Lower leg skin (tissue), 3 donors: Measurements from ENCODE around the gene MMP2.

ENCODE experiments used
- CTCF ChIP-seq, 3 donors: fragments of 450-650 bp; IDR thresholded peaks; one replicate each; pipeline ENCODE4 v1.5.1; 2016; ENCODE audit warnings: antibody characterized with exemption in 3 of 3, mild to moderate bottlenecking in 3 of 3, moderate library complexity in 2 of 3
- POLR2A ChIP-seq, 2 donors: fragments of 450-650 bp; IDR thresholded peaks; one replicate each; pipeline ENCODE4 v1.6.1; 2016 to 2017; ENCODE audit warnings: antibody characterized with exemption in 2 of 2, mild to moderate bottlenecking in 1 of 2, moderate library complexity in 1 of 2

GRCh38 chr16:55488306-55488705 lies 9.3 kb downstream of the MMP2 start:
- no peak for TF ChIP-seq CTCF (IDR thresholded peaks at IDR 0.05)
- TF ChIP-seq POLR2A (IDR thresholded peaks at IDR 0.05): no peak
